Gastrocnemius medialis (tissue), 4 donors: Measurements from ENCODE around the gene PLD1. TPM values are rescaled to one million over a fixed set of nuclear protein-coding genes. Genes with fewer than 3 reads are reported as not detected.
A peak's percentile ranks its signal among the peaks of the same experiment; 100 is the strongest.

Experiments used
- ATAC-seq, 2 donors: fragments of 150-250 bp; one replicate each; pipeline ENCODE4 v1.9.1; 2016
- DNase-seq, 2 donors: peaks; one replicate each; pipeline ENCODE4 v3.0.0-alpha.2; 2019
- H3K27ac ChIP-seq, 4 donors: fragments of 200-600 bp; sonication (generic); 1 replicate in 1 of 4; 2 replicates in 3 of 4; pipeline ENCODE4 v1.5.1; 2016 to 2018; ENCODE audit warnings: mild to moderate bottlenecking in 2 of 4, moderate library complexity in 1 of 4
- H3K27me3 ChIP-seq, 3 donors: fragments of 200-600 bp; sonication (generic) in 2 of 3; 1 replicate in 1 of 3; 2 replicates in 2 of 3; pipeline versions ENCODE4 v1.5.1 to v1.6.0; 2016 to 2019; ENCODE audit warnings: mild to moderate bottlenecking in 1 of 3, moderate library complexity in 1 of 3
- H3K36me3 ChIP-seq, 2 donors: fragments of 200-600 bp; sonication (generic) in 1 of 2; one replicate each; pipeline ENCODE4 v1.5.1; 2017 to 2018
- H3K4me1 ChIP-seq, 2 donors: fragments of 200-600 bp; sonication (generic) in 1 of 2; one replicate each; pipeline ENCODE4 v1.5.1; 2016 to 2017; ENCODE audit warnings: mild to moderate bottlenecking in 2 of 2
- H3K4me3 ChIP-seq, 4 donors: fragments of 200-600 bp; sonication (generic) in 3 of 4; 1 replicate in 1 of 4; 2 replicates in 3 of 4; pipeline ENCODE4 v1.5.1; 2016 to 2019; ENCODE audit warnings: mild to moderate bottlenecking in 2 of 4
- H3K9me3 ChIP-seq, 3 donors: fragments of 200-600 bp; sonication (generic) in 2 of 3; 1 replicate in 1 of 3; 2 replicates in 2 of 3; pipeline ENCODE4 v1.5.1; 2016 to 2019
- CTCF ChIP-seq, 5 experiments: fragments of 450-650 bp in 3 of 5; fragments of 200-600 bp in 2 of 5; sonication (generic) in 2 of 5; IDR thresholded peaks in 4 of 5; conservative IDR thresholded peaks in 1 of 5; 1 replicate in 4 of 5; 2 replicates in 1 of 5; pipeline ENCODE4 v1.5.1; 2016 to 2019; ENCODE audit warnings: antibody characterized with exemption in 5 of 5, mild to moderate bottlenecking in 3 of 5, moderate library complexity in 3 of 5
- POLR2A ChIP-seq, 2 donors: fragments of 450-650 bp; IDR thresholded peaks; one replicate each; pipeline ENCODE4 v1.6.1; 2017; ENCODE audit warnings: antibody characterized with exemption in 2 of 2, mild to moderate bottlenecking in 2 of 2, moderate library complexity in 2 of 2
- in situ Hi-C, 4 donors: fragments of 200-750 bp; cut with MboI; loops; one replicate each; pipeline versions ENCODE4 v1.15.0 to v1.8.0; 2017; ENCODE audit warnings: low sequenced_read_pairs in 4 of 4
- intact Hi-C: fragments of 100-400 bp; cut with DNase I; formaldehyde crosslinking; loops from one replicate; pipeline ENCODE4 v1.15.1; 2023; ENCODE audit warnings: low total_unique reads
- total RNA-seq, 4 donors: library from RNA; depleted of rRNA; stranded (reverse); fragments of >200 nt; gene quantifications; one replicate each; pipeline versions ENCODE4 v1.1.0 to v1.2.3, GENCODE V29; 2016

Gene PLD1
- total RNA-seq, 4 donors from 2014 or later: 1.9 to 5.6 (median 4.6) TPM

DNA sequence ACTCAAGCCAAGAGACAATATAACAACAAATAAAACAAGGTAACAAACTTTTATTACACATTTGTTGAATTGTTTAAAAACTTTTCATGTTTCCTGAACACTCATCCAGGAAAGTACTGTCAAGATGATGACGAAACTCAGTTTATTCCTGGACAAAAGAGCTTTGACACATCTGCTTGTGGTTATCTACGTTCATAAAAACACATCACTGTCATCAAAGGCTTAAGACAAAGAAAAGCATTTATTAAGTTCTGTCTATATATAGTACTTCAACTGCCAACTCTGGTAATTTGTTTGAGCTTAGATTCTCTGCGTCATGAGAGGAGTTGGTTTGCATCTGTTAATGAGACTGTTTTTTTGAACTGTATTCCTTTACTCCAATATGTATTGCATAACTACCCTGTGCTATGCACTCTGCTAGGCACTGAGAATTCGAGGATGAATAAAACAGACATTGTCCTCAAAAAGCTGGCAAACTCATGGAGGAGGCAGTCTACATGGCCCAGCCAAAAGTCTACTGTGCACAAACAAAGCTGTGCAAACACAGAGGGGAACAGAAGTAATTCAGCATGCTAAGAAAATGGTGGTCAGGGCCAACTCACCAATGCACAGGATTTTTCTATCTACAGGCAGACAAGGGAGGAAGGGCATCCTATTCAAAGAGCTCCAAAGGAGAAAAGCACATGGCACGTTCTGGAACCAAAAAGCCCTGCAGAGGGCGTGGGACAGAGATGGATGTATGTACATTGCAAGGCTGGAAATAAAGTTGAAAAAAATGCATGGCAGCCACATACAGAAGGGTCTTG, 21.5 kb downstream of the PLD1 start:
- H3K4me1 ChIP-seq: no peaks in the 10 kb centered on the region
- ATAC-seq: peak; percentile 33 to 39
- TF ChIP-seq CTCF (IDR thresholded peaks at IDR 0.05 in 4 of 5, conservative IDR thresholded peaks at IDR 0.05 in 1 of 5) (no peak), POLR2A (IDR thresholded peaks at IDR 0.05) (no peak)

DNA sequence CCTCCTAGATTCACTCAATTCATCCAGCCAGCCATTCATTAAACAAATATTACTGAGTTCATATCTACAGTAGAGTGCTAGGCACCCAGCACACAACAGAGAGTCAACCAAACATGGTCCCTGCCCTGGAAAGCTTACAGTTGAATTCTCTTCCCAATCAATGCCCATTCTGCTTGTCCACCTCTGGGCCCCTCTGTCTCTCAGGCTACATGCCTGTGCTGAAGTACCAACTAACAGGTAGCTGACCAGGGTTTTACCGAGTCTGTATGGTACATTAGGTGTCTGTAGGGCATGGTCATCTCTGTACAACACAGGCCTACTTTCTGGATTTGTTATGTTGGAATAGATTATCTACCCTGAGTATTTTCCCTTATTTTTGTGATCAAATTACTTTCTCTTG, 23.3 kb downstream of the PLD1 start:
- in situ Hi-C loops (no loop called here), intact Hi-C loops (no loop called here)
- no peaks in the 10 kb centered on the region for H3K9me3 ChIP-seq
- no peak overlapping the region for H3K27ac ChIP-seq
- no peaks in the 10 kb centered on the region for H3K27me3 ChIP-seq
- no peak overlapping the region for H3K4me3 ChIP-seq
- DNase-seq (no peak), ATAC-seq (no peak)
- TF ChIP-seq CTCF (IDR thresholded peaks at IDR 0.05 in 4 of 5, conservative IDR thresholded peaks at IDR 0.05 in 1 of 5) (no peak), POLR2A (IDR thresholded peaks at IDR 0.05) (no peak)
- no peaks in the 10 kb centered on the region for H3K36me3 ChIP-seq
- H3K4me1 ChIP-seq: no peaks in the 10 kb centered on the region

More for the DNA sequence above, 21.5 kb downstream of the PLD1 start:
- Histone ChIP-seq H3K36me3 (no peaks in the 10 kb centered on the region), H3K27ac (no peak overlapping the region), H3K4me3 (no peak overlapping the region), H3K27me3 (no peaks in the 10 kb centered on the region), H3K9me3 (no peaks in the 10 kb centered on the region)
- no peak for DNase-seq
- intact Hi-C loops: no loop called here
- in situ Hi-C loops: no loop called here

GRCh38 chr3:171784937-171785336, 25.3 kb downstream of the PLD1 start:
- H3K27me3 ChIP-seq: no peaks in the 10 kb centered on the region
- in situ Hi-C loops (no loop called here), intact Hi-C loops (no loop called here)
- H3K9me3 ChIP-seq: no peaks in the 10 kb centered on the region
- TF ChIP-seq POLR2A (IDR thresholded peaks at IDR 0.05) (no peak), CTCF (IDR thresholded peaks at IDR 0.05 in 4 of 5, conservative IDR thresholded peaks at IDR 0.05 in 1 of 5) (no peak)
- ATAC-seq: no peak
- DNase-seq: no peak
- no peak overlapping the region for H3K27ac ChIP-seq
- no peak overlapping the region for H3K4me3 ChIP-seq
- no peaks in the 10 kb centered on the region for H3K4me1 ChIP-seq
- H3K36me3 ChIP-seq: no peaks in the 10 kb centered on the region

DNA sequence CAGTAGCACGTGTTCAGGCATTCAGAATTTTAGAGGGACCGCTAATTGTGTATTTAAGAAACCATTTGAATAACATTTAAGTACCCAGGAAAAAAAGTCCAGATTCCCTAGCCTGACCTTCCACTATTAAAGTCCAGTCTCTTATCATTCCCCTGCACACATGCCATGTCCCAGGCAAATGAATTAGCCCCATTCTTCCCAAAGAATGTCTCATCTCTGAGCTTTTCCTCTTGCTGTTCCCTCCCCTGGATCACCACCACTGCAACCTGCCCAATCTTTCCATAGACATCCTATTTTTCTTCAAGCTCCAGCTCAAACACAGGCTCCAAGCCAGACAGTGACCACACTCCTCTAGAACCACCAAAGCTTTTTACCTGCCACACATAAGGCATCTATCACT, 25.9 kb downstream of the PLD1 start:
- TF ChIP-seq CTCF (IDR thresholded peaks at IDR 0.05 in 4 of 5, conservative IDR thresholded peaks at IDR 0.05 in 1 of 5): no peak
- TF ChIP-seq POLR2A (IDR thresholded peaks at IDR 0.05): no peak
- no peak overlapping the region for H3K4me3 ChIP-seq
- H3K27ac ChIP-seq: no peak overlapping the region
- ATAC-seq (no peak), DNase-seq (no peak)
- no peaks in the 10 kb centered on the region for H3K36me3 ChIP-seq
- intact Hi-C loops: no loop called here
- no peaks in the 10 kb centered on the region for H3K4me1 ChIP-seq
- in situ Hi-C loops: no loop called here
- H3K27me3 ChIP-seq: no peaks in the 10 kb centered on the region
- H3K9me3 ChIP-seq: no peaks in the 10 kb centered on the region
